Measurements from ENCODE around the gene CCSAP. TPM values are rescaled to one million over a fixed set of nuclear protein-coding genes. Genes with fewer than 3 reads are reported as not detected.

Gene CCSAP
- total and polyA plus RNA-seq, 2 of the 13 experiments (the other 11 are each of a cell fraction or from before 2014, with no cell fraction given), result 3.7 to 9.0 TPM

- TF ChIP-seq ATF5 (CRISPR knock-in tag; IDR thresholded peaks at IDR 0.05; ENCODE audit: low read depth) (no peak), ZMYM4 (CRISPR knock-in tag; IDR thresholded peaks at IDR 0.05) (peak; percentile 49; the same call in 1 of the 2 replicates), ZNF496 (CRISPR knock-in tag; IDR thresholded peaks at IDR 0.05; ENCODE audit: insufficient replicate concordance) (no peak), MLX (CRISPR knock-in tag; IDR thresholded peaks at IDR 0.05) (peak; percentile 65; the same call in 1 of the 2 replicates), STAG1 (CRISPR knock-in tag; IDR thresholded peaks at IDR 0.05) (peak; percentile 2; the same call in 1 of the 2 replicates), ZNF224 (CRISPR knock-in tag; IDR thresholded peaks at IDR 0.05) (no peak), JDP2 (CRISPR knock-in tag; IDR thresholded peaks at IDR 0.05; ENCODE audit: borderline replicate concordance) (no peak), NBN (conservative IDR thresholded peaks at IDR 0.05) (no peak), MEIS1 (CRISPR knock-in tag; IDR thresholded peaks at IDR 0.05; ENCODE audit: borderline replicate concordance) (peak; percentile 94; the same call in 1 of the 2 replicates), ZBTB8A (CRISPR knock-in tag; IDR thresholded peaks at IDR 0.05; ENCODE audit: borderline replicate concordance, low read depth) (no peak), CC2D1A (CRISPR knock-in tag; IDR thresholded peaks at IDR 0.05) (no peak), ADNP (CRISPR knock-in tag; IDR thresholded peaks at IDR 0.05) (0 out of 2 replicates have a peak, but pooled peaks have one; percentile 33), RORA (CRISPR knock-in tag; IDR thresholded peaks at IDR 0.05) (no peak), ARID2 (CRISPR knock-in tag; IDR thresholded peaks at IDR 0.05; ENCODE audit: borderline replicate concordance) (peak; percentile 49; the same call in 1 of the 2 replicates), ZNF510 (CRISPR knock-in tag; IDR thresholded peaks at IDR 0.05; ENCODE audit: low read depth) (no peak), FOXA3 (CRISPR knock-in tag; IDR thresholded peaks at IDR 0.05) (peak; percentile 94), ZMYM2 (CRISPR knock-in tag; IDR thresholded peaks at IDR 0.05) (peak; percentile 84; the same call in 1 of the 2 replicates), KDM6A (CRISPR knock-in tag; IDR thresholded peaks at IDR 0.05; ENCODE audit: low read depth) (peak; percentile 83), ZSCAN31 (CRISPR knock-in tag; IDR thresholded peaks at IDR 0.05; ENCODE audit: low read depth) (0 out of 2 replicates have a peak, but pooled peaks have one; percentile 32), TGIF2 (CRISPR knock-in tag; IDR thresholded peaks at IDR 0.05) (peak; percentile 82), ZBTB3 (CRISPR knock-in tag; IDR thresholded peaks at IDR 0.05; ENCODE audit: borderline replicate concordance, low read depth) (no peak), GRHL1 (CRISPR knock-in tag; conservative IDR thresholded peaks at IDR 0.05) (no peak)
- TF ChIP-seq, protein P1, sequence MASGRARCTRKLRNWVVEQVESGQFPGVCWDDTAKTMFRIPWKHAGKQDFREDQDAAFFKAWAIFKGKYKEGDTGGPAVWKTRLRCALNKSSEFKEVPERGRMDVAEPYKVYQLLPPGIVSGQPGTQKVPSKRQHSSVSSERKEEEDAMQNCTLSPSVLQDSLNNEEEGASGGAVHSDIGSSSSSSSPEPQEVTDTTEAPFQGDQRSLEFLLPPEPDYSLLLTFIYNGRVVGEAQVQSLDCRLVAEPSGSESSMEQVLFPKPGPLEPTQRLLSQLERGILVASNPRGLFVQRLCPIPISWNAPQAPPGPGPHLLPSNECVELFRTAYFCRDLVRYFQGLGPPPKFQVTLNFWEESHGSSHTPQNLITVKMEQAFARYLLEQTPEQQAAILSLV (CRISPR knock-in tag; IDR thresholded peaks at IDR 0.05; ENCODE audit: borderline replicate concordance), result no peak
Measured at GRCh38 chr1:229273507-229274232, 69.2 kb downstream of the CCSAP start (continued).
